HG02642 (cell line): ENCODE data around the gene RPTOR.

Experiments used
- ATAC-seq: cut with Tn5 transposase; IDR thresholded peaks from one replicate; pipeline ENCODE4 v1.9.1; 2021; ENCODE audit warnings: mild to moderate bottlenecking; ENCODE audit not compliant: unreplicated experiment, poor library complexity

Gene RPTOR

DNA sequence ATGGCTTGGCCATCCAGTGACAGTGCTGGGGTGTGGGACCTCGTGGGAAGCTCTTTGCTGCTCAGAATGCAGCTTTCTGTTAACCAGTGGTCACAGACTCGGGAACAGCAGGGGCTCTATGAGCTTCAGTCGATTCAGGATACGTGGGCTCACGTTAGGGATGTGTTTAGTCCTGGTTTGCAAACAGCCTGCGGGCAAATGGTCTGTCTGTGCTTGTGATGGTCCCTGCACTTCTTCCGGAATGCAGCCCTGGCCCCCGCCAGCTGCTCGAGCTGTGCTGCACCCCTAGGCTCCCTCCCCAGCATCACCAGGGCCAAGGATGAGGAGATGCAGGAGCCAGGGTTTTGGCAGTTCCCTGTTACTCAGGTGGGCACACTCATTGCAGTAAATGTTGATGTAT is 274.2 kb downstream of the RPTOR start:
- no peak for ATAC-seq

DNA sequence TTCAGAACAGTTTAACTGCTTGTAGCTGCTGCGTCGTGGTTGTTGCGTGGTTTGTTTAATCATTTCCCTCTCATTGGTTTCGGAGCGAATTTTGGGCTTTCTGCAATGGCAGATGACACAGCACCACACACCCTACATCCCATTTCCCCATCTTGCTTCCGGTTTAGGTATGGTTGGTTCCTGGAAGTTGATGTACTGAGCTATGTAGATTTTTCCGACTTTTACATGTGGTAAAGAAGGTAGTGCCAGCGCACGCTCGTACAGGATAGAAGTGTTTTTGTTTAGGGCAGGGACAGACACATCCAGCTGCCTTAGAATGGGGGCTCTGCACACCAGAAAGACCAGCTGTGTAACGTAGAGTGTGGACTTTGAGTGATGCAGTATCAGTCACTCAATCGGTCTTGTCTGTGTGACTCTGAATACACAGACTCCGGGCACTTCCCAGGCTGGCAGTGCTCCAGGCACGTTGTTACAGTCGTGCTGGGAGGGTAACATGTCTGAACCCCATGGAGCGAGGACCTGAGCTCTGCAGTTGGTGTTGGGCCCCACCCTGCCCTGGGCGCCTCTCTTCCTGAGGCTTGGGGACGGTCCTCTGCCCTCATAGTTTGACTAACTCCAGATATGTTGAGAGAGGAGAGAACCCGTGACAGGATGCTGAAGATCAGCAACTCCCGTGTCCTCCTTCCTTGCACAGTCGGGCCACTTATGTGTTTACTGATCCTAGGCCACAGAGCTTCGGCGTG is 275.0 kb downstream of the RPTOR start:
- no peak for ATAC-seq

DNA sequence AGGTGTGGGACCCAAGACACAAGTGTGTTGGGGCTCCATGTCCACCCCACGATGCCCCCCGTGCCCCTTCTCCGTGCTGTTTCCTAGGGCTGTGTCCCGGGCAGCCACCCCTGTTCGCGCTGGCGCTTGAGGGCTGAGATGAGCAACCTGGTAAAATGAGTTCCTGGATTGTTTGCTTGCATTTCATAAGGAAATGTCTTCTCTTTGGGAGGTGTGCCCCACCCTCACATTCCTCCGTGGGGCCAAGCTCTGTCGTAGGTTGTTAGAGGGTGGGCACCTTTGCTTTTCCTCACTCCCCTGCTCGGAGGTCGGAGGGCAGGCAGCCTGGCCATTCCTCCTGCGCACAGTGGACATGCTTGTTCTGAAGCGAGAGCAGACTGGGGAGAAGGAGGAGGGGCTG is 275.7 kb downstream of the RPTOR start:
- no peak for ATAC-seq

DNA sequence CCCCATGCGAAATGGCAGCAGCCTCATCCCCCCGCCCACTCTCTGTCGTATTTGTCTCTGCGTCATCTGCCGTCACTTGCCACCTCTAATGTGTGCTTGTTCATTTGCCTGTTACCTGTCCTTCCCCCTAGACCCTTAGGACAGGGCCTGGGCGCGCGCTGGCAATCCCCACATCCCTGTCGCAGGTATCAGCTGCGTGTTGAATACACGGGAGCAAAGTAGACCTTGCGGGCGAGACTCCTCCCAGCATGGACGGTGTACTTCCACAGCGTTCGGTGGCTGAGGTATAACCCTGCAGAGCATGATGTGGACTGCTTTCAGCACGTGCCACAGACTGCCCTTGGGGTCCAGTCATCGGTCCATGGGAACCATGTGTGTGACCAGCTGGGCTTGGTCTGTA is 276.9 kb downstream of the RPTOR start:
- ATAC-seq: no peak

DNA sequence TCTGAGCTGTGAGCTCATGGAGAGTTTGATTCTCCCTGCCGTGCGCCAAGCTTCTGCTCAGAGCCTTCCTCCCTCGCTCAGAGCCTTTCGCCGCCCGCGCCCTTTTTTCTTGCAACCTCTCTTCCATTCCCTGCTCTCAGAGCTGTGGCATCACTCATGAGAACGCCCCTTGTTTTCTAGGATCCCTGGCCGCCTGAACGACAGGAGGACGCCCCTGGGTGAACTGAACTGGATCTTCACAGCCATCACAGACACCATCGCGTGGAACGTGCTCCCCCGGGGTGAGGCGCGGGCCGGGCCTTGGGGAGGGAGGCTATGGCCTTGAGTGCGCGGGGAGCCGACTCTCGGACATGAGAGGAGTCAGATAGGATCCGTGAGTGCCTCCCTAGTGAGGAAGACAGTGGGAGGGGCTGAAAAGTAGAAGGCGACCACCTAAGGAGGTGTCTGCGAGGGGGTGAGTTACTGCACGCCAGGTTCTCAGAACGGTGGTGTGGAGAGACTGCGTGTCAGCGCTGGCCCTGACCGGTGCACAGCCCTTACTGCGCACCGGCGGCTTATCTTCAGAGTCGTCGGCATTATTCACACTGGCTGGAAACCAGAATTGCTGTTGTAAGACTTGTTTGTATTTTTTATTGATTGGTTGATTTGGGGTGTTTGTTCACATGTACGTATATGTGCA is 277.5 kb downstream of the RPTOR start:
- no peak for ATAC-seq

DNA sequence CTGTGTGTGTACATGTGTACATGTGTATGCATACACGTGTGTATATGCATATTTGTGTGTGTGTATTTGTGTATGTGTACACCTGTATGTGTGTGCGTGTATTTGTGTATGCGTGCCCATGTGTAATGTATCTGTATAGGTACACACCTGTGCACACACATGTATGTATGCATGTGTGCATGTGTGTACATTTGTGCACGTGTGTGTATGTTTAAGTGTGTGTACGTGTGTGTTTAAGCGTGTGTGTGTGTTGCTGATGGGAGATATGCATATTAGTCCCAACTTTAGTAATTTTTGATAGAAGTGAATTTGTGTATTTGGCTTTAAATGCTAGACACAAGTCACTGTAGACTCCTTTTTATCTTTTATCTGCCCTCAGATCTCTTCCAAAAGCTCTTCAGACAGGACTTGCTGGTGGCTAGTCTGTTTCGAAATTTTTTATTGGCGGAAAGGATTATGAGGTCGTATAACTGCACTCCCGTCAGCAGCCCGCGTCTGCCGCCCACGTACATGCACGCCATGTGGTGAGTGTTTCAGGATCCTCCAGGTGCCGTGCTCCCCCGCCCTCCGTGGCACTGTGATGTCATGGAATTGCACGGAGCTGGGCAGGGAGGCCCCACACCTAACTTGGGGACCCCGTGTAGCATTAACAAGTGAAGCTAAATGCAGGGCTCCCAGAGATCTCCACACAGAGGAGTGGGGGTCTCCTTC is 278.2 kb downstream of the RPTOR start:
- no peak for ATAC-seq

DNA sequence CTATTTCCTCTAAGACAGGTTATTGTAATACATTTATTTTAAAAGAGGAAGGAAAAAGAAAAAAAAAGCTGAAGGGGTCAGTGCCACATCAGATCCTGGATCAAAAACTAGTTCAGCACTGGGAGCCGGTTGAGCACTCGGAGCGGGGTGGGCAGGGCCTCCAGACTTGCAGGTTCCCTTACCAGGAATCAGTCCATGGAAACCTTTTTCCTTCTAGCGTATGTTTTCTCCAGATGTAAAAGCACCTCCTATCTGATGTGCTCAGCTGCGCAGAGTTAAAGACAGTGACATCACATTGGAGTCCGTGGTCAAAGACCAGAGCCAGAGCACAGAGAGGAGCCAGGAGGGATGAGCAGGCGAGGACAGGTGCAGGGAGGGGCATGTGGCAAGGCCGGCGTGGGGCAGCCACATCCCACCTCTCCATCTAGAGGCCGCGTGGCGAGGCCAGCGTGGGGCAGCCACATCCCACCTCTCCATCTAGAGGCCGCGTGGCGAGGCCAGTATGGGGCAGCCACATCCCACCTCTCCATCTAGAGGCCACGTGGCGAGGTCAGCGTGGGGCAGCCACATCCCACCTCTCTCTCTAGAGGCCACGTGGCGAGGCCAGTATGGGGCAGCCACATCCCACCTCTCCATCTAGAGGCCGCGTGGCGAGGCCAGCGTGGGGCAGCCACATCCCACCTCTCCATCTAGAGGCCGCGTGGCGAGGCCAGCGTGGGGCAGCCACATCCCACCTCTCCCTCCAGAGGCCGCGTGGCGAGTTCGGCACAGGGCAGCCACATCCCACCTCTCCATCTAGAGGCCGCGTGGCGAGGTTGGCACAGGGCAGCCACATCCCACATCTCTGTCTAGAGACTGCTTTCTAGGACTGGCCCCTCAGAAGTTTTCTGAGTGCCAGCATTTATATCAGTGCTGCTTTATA is 280.2 kb downstream of the RPTOR start:
- no peak for ATAC-seq

DNA sequence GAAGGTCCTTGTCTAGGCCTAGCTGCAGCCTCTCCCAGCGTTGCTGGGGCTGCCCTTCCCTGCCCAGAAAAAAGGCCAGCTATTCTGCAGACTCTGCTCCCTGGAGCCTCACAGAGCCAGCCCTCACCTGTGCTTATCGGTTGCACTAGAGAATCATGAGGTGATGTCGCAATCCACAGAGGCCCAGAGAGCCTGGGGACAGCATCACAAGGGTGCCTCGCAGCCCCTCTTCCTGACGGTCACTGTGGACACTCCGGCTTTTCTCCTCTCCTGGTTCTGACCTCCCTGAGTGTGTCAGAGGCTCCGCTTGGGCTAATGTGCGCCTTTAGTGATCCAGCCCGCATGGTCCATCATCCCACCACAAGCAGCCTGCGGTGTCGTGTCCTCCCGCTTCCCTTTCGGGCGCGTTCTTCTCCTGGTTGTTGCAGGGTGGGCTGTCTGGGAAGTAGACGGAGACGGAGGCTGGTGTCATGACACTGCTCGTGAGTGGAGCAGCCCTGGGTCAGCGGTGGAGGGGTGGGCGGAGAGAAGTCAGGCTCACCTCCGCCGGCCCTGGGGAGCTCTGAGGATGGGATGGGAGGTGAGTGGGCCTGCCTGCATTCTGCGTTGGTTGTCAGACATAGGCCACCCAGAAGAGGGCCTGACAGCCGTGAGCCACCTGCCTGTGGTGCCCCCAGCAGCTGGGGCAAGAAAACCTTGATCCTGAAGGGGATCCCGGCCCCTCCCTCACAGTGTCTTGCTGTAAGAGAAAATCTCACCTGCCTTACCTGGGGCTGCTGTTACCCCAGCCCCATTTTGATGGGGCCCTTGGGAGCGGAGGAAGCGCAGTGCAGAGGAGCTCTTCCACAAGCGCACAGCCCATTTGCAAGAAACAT is 281.1 kb downstream of the RPTOR start:
- ATAC-seq: no peak

DNA sequence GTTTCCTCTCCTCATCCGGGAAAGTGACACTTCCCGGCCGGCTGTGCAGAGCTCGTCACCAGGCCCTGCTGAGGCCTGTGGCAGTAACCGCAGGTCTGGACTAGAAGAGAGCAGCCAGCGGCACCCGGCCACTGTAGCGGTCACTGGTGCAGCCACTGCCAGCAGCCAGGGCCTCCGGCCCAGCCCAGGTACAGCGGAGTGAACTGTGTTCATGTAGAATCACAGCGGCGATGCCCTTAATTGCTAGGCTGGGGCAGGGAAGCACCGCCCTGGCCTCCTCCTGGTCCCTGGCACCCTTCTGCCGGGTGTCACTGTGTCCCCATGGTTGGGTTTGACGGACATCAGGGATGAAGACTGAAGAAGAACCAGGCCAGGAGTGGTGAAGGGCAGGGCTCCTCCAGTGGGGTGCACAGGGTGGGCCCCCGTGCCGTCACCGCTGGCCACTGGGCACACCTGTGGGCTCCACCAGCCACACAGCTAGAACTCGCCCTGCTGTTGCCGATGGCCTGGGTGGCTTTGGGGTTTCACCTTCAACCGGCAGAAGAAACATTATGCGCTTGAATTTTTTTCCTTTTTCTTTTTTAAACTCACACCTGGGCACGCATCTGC is 281.8 kb downstream of the RPTOR start:
- ATAC-seq: no peak

DNA sequence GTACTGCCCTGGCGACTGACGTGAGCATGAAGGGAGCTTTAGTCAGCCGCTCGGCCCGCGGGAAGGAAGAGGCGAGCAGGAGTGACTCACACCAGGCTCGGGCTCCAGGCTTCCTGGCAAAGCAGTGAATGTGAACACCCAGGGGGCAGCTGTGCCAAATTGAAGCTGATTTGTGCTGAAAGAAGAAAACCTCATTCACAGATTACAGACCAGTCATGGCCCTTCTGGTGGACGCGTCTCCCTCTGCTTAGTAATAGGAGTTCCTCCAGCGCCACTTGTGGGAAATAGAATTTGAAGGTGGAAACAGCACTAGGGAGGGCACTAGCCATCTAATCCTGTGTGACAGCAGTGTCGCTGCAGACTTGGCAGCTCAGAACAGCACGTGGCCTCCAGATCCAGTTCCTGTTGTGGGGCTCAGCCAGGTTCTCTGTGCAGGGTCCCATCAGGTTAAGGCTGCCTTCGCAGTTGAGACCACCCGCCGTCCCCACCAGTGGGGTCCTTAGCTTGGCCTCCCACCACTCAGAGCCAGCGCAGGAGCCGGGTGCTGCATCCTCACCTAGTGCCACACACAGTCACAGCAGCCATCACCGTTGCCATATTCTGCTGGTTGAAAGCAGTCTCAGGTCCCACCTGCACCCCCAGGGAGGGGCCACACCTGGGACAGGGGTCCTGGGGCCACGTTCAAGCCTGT is 282.5 kb downstream of the RPTOR start:
- no peak for ATAC-seq

DNA sequence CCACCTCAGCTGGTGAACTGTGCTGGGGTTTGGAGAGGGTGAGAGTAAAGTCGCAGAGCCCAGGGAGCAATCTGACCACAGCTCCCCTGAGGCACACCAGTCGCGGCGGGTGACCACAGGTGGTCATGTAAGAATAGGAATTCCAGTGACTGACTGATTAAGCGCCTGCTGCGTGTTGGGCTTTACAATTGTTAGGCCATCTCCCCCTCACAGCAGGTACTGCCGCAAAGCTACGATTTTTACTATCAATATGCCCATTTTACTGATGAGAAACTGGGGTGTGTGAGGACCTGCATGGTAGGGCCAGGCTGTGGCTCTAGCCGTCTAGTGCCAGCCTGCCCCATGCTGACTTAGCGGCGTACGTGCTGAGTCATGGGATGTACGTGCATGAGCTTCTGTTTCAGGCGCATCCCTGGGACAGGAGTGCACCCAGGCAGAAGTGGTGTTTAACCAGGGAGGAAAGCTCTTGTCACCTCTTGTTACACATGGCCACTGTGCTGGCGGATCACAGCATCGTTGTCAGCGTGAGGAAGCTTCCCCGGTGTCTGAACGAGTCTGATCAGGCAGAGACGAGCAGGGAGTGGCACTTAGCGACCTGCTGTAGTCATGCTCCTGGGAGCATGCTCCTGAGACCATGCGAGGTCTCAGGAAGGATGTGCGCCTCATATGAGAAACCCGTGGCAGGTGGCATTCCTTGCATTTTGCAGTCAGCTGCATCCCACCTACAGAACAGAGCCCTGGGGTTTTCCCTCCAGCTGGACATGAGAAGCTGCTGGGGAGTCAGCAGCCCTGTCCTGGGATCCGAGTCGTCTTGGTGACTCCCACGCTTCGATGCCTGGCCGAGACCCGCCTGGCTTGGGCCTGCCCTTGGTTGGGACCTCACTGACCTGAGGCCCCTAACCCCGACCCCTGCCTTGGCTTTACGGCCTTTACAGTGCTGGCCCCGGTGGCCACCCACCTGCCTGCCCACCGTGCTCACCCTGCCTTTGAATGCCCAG is 283.3 kb downstream of the RPTOR start:
- no peak for ATAC-seq

DNA sequence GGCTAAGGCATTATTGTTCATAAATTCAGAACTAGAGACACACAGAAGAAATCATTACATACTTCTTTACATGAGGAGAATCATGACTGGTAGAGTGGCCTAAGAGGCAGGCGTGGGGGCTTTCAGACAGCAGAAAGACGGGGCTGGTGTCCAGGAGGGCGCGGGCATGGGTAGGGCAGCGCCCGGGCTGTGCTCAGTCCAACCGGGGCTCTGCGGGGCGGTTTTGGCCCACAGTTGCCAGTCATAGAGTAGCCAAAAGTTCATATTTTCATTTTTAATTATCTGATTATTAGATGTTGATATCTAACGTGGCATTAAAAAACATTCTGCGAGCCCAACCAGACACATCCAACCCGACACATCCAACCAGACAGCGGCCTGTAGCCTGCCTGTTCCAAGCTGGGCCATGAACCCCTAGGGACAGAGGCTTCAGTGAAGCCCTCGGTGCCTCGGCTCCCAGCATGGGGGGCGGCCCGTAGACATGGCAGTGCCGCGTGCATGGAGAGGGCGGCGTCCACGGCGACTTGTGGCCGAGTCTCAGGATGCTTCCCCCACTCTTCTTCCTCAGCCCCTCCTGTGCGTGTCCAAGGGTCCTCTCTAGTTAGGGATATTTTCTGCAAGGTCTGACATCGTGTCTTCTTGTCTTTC is 284.7 kb downstream of the RPTOR start:
- no peak for ATAC-seq

DNA sequence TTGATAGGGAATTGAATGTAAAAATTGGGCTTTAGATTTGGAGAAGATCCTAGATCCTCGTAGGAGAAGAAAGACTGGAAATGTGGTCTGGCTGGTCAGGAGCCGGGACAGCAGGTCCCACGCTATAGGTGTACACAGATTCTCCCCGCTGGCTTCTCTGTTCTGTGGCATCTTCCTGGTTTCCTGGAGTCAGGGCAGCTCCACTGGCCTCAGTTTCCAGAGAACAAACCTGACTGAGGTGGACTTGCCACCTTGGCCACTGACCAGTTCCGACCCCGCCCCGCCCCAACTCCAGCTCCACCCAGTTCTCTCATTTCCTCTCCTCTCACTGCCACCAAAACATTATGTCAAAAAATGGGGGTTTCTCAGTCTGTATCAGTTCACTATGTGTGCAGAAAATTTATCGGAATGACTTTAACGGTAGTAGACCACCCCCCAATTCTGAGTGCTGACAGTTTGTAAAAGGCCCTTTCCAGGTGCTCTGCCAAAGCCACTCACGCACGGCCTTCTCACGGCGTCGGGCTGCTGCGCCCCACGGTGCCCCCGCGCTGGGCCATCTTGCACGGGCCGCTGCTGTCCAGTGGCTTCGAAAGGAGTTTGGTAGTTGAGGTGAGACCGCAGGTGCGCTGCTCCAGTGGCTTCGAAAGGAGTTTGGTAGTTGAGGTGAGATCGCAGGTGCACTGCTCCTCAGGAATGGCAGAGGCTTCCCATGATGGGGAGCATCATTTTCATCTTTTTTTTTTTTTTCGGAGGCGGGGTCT is 285.6 kb downstream of the RPTOR start:
- no peak for ATAC-seq

DNA sequence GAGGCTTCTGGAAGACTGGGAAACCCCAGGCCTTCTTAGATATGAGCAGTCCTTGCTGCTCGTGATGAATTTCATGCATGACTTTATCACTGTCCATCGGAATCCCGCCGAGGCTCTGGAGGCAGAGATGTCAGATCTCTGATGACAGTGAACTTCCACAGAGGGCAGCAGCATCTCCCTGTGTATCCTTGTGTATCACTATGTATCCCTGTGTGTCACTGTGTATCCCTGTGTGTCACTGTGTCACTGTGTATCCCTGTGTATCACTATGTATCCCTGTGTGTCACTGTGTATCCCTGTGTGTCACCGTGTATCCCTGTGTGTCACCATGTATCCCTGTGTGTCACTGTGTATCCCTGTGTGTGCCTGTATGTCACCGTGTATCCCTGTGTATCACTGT is 286.9 kb downstream of the RPTOR start:
- ATAC-seq: no peak

DNA sequence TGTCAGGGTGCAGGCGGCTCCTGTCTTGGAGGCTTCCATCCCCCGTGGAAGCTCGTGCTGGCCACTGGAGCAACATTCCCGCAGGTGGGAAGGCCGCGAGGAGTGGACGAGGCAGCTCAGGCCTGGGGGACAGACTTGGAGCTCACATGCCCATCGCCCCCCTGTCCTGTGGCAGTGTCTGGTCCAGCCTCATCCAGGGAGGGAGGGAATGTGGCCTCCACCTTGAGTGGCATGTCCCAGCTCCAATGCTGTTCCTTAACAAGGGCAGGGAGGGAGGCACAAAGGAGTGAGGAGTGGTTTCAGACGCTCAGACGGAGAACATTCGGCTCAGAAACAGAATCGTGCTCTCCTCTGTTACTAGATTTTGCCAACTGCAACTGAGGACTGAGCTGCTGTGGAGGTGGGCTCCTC is 287.6 kb downstream of the RPTOR start:
- ATAC-seq: no peak

DNA sequence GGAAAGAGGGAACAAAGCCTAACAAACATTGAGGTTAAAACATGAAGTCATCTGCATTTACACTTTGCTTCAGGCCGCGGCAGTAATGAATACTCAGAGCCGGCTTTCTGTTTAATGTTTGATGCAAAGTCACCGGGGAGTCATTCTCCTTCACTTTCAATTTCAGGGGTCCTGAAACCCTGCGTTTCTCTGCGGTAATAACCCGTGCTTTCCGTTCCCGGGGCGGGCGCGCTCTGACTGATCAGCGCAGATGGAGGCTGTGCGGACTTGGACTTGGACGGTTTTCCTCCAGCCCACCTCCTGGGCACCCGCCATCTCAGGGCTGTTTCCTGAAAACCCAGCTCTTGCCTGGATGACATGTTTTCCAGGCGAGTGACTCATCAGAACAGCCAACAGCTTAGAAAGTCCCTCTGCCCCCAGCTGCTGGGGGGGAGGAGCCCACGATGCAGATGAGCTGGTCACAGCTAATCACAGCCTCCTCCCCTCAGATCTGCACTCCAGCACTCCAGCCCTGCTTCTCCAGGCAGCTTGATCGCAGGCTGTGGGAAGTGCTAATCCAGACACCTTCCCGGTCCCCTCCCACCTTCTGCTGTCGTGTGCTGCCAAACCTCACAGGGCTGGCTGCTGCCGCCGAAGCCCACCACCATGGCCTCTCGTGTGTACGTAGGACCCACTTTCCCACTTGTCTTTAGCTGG is 288.4 kb downstream of the RPTOR start:
- peak; percentile 80 for ATAC-seq
